GM13976 (cell line): ENCODE data around the gene CUL5.
"Not testable (repeated sequence)": the region's sequence is repeated elsewhere in the genome, so short reads cannot be mapped to it uniquely, and the experiment has no call there.

Experiments
- DNase-seq: peaks from one replicate; pipeline ENCODE4 v3.0.0; 2012; ENCODE audit warnings: low spot score
- CTCF ChIP-seq: IDR thresholded peaks from 2 replicates; pipeline ENCODE4 v1.5.1; 2012; ENCODE audit warnings: borderline replicate concordance, mild to moderate bottlenecking; ENCODE audit not compliant: insufficient read depth; ENCODE audit errors: extremely low read depth, missing control alignments, control extremely low read depth
- in situ Hi-C: fragments of 300-500 bp; cut with MboI; formaldehyde crosslinking; loops from one replicate; pipeline ENCODE4 v1.12.0; 2022; ENCODE audit warnings: low sequenced_read_pairs, mixed read lengths, inconsistent platforms; ENCODE audit not compliant: unreplicated experiment

Gene CUL5

GRCh38 chr11:108101090-108101775, 92.5 kb downstream of the CUL5 start:
- no peak for TF ChIP-seq CTCF
- in situ Hi-C loops = no loop called here
- DNase-seq = no peak

DNA sequence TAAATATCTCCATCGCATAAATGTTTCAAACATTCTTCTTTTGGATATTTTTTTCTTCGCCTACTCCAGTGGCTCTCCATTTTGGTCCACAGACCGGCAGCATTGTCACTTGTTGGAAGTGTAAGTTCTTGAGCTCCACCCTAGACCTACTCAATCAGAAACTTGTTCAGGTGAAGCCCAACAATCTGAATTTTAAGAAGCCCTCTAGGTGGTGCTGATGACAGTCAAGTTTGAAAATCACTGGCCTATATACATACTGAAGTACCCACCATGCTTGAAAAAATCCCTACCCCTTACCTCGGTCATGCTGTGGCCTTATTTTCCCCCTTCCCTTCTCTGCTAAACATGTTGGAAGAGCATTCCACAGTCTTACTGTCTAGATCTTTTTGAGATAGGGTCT, 102.4 kb downstream of the CUL5 start:
- in situ Hi-C loops = loop anchor here (10.0 kb wide), 1 partner anchor 544 kb away; no protein-coding TSS in a partner anchor
- no peak for DNase-seq
- no peak for TF ChIP-seq CTCF

- in situ Hi-C loops = loop anchor here (10.0 kb wide), 1 partner anchor 543 kb away; no protein-coding TSS in a partner anchor
- no peak for DNase-seq
- no peak for TF ChIP-seq CTCF
Observed at GRCh38 chr11:108112057-108112456, 103.4 kb downstream of the CUL5 start.

- DNase-seq = no peak
- TF ChIP-seq CTCF = no peak
- in situ Hi-C loops = loop anchor here (10.0 kb wide), 1 partner anchor 539 kb away; no protein-coding TSS in a partner anchor
Observed at GRCh38 chr11:108115500-108116140, 106.9 kb downstream of the CUL5 start.

DNA sequence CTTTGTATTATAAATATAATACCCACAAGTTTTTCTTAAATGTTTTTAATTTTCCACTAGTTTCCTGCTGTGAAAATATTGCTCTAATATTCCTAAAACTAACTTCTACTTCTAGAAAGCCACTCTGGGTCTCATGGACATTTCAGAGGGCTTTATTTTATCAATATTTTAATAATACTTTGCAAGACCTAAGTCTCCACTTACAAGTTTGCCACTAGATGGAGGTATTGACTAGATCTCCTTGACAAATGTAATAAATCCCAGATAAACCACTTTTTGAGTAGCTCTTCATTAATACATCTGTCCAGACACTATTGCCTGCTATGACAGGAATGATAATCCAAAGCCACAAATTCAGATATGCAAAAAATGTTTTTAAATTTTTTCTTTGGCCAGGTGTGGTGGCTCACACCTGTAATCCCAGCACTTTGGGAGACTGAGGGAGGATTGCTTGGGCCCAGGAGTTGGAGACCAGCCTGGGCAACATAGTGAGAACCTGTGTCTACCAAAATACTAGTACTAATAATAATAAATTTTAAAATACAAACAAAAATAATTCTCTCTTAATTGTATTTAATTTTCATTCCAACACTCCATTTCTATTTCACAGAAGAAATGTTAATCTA, 109.2 kb downstream of the CUL5 start:
- in situ Hi-C loops = loop anchor here (10.0 kb wide), 1 partner anchor 537 kb away; no protein-coding TSS in a partner anchor
- peak; percentile 50 for DNase-seq
- TF ChIP-seq CTCF = peak; percentile 16

DNA sequence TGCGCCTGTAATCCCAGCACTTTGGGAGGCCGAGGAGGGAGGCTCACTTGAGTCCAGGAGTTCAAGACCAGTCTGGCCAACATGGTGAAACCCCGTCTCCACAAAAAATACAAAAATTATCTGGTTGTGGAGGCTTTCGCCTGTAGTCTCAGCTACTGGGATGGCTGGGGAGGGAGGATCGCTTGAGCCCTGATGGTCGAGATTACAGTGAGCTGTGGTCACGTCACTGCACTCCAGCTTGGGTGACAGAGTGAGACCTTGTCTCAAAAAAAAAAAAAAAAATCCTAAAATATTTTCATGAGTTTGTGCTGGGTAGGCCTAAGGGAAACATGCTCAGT, 112.2 kb downstream of the CUL5 start:
- DNase-seq, in situ Hi-C loops: not testable (repeated sequence)
